NAMALWA (cell line): ENCODE results near the gene TFF2.

Experiments used
- DNase-seq: peaks from one replicate; pipeline ENCODE4 v3.0.0-alpha.2; 2015; ENCODE audit warnings: low spot score

TFF2 gene, protein sequence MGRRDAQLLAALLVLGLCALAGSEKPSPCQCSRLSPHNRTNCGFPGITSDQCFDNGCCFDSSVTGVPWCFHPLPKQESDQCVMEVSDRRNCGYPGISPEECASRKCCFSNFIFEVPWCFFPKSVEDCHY

DNA sequence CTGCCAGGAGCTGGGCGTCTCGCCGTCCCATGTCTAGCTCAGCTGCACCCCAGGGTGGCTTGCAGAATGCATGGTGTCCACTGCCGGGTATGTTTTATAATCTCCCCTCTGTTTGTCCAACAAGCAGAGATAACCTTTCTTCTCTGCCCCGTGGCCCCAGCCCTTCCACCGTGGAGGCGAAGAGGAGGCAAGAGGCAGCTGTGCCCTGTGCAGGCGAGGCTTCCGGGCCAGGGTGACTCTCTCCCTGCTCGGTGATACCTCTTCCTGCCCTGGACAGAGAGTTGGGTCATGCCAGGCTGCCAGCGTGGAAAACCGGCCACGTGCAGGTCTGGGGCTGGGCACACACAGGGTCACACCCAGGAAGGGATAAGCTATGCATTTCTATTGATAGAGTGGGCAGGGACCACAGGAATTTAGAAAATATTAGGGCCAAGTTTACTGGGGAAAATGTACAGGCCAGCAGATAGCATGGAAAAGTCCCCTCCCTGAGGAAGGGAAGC is at the start of gene TFF2:
TSS of gene TFF2 (minus strand) at position 68 of the 500 bp plus-strand sequence. CDS start at position 31, 37 bp downstream.
- DNase-seq: no peak

GRCh38 chr21:42400525-42400924 is 49.7 kb upstream of the TFF2 start:
- DNase-seq: peak; percentile 60

- peak; percentile 30 for DNase-seq
Measured at GRCh38 chr21:42398436-42399028, 47.7 kb upstream of the TFF2 start.

GRCh38 chr21:42397746-42398394 is 47.1 kb upstream of the TFF2 start:
- no peak for DNase-seq

GRCh38 chr21:42396799-42397745 is 46.3 kb upstream of the TFF2 start:
- DNase-seq: peak; percentile 81

- DNase-seq: no peak
Measured at GRCh38 chr21:42395905-42396651, 45.3 kb upstream of the TFF2 start, which contains the start of gene TMPRSS3. TSS of gene TMPRSS3 (minus strand) at chr21:42396052. CDS start at chr21:42395417, 635 bp downstream.

GRCh38 chr21:42395302-42395701 is 44.5 kb upstream of the TFF2 start:
- no peak for DNase-seq

GRCh38 chr21:42393443-42393950 is 42.7 kb upstream of the TFF2 start:
- peak; percentile 44 for DNase-seq

DNA sequence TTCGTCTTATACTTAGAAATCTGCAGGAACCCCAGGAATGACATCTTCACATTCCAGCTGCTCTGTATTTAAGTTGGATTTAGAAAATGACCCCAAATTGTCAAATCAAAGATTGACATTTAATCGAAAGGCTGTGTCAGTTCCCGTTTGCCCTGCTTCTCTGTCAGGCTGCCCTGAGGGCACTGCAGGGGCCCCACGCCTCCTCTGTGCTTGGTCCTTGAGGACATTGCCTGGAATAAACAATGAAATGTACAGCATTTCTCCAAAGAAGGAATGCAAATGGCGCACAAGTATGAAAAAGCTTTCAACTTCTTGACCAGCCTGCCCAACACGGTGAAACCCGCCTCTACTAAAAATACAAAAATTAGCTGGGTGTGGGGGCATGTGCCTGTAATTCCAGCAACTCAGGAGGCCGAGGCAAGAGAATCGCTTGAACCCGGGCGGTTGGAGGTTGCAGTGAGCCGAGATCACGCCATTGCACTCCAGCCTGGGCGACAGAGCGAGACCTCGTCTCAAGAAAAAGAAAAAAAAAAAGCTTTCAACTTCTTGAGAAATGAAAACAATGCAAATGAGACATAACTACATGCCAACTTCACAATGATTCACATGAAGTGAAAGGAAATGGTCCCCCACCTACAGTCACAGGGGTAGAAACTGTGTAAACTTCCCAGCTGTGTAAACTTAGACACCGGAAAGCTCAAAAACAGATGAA is 42.1 kb upstream of the TFF2 start:
- DNase-seq: peak; percentile 79

GRCh38 chr21:42391297-42391696 is 40.5 kb upstream of the TFF2 start:
- no peak for DNase-seq

DNA sequence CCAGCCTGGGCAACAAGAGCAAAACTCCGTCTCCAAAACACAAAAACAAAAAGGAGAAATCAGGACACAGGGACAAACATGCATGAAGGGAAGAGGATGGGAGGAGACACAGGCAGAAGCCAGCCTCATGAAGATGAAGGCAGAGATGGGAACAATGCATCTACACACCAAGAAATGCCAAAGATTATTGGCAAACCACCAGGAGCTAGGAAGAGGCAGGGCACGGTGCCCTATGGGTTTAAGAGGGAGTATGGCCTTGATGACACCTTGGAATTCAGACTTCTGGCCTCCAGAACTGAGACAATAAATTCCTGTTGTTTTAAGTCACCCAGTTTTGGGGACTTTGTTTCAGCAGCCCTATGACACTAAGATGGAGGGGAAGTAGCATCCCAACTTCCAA is 39.9 kb upstream of the TFF2 start:
- no peak for DNase-seq

GRCh38 chr21:42390193-42390592 is 39.4 kb upstream of the TFF2 start:
- no peak for DNase-seq

DNA sequence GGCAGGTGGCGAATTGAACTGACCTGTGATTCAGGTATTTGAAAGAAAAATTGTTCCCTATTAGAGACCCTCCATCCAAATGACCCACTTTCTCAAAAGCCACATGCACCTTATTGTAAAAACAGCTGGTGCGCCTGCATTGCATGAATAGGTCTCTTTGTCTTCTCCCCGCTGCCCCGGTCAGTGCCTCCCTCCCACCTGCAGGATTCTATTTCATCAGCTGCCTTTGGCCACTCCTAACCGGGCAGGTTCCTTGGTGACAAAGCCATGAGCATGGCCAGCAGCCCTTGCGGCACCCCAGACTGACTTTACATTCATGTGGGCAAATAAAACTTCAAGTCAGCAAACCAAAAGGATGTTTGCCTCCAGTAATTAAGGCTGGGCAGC is 38.6 kb upstream of the TFF2 start:
- DNase-seq: no peak

DNA sequence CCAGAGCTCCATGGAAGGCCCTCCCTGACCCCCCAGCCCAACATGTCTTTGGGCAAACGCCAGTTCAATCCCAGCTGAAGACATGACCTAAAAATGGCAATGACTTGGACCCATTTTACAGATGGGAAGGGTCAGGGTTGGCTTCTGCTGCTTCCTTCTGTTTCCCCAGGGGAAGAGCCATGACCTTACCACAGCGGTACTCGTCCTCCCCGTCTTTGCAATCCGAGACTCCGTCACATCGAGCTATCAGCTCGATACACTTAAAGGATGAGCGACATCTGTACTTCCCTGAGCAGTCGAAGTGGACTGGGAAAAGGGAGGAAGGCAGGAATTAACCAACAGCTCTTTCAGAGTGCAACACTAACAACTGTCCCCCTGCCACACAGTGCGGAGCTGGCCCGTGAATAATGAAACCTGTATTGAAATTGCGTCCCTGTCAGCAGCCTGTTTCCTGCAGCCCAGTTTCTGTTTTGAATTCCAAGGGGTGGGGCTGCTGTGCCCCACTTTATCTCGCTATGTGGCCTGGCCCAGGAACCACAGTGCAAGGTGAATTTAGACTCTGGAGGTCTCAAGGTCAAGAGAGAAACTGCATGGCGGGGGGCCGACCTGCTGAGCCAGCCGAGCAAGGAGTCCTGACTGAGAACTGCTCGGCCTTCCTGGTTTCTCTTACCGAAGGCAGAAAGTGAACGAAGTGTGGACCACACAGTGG is 38.1 kb upstream of the TFF2 start:
- no peak for DNase-seq

- no peak for DNase-seq
Measured at GRCh38 chr21:42387843-42388340, 37.1 kb upstream of the TFF2 start.

- DNase-seq: no peak
Measured at GRCh38 chr21:42387164-42387563, 36.4 kb upstream of the TFF2 start.

GRCh38 chr21:42386034-42386591 is 35.3 kb upstream of the TFF2 start:
- DNase-seq: no peak

GRCh38 chr21:42385619-42386018 is 34.8 kb upstream of the TFF2 start:
- DNase-seq: no peak

DNA sequence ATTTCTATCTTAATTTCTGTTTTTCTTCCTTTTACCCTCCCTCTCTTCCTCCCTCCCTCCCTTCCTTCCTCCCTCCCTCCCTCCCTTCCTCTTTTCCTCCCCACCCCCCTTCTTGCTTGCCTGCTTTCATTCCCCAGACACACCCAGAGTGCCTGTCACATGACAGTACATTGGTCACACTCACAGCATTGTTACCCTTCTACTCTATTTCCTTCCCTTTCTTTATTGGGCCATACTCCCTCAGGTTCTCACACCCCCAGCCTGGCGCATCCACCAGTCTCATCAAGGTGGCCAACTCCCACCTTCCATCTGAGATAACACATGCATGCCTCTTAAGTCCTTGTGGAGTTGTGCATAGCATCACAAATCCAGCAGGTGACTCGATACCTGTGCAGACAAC is 34.2 kb upstream of the TFF2 start:
- no peak for DNase-seq
